ENCODE measurements around the gene NEDD4. TPM values are rescaled to one million over a fixed set of nuclear protein-coding genes. Genes with fewer than 3 reads are reported as not detected.

The NEDD4 gene
- total RNA-seq, 1 donor from 2014 or later: 28.4 TPM

DNA sequence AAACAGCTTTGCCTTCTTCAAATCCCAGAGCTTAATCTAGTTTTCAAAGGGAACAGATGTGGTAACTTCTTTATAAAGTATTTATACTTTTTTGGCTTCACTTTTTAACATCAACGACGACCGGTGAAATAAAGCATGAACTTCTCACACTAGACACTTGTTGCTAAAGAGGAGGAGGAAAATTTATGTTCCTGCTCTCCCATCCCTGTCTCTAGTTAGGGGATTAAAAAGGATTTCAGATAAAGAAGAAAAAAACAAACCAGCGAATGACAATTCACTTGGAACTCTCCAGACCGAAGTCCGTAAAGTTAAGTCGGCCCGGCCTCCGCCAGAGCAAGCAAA is 672 bp downstream of the NEDD4 start:
- Mint-ChIP-seq H3K9me3 (ENCODE audit: low read depth) (no peaks in the 10 kb centered on the region), H3K27ac (ENCODE audit: unreplicated experiment) (peak overlapping the region; percentile 92), H3K27me3 (ENCODE audit: low read depth) (no peaks in the 10 kb centered on the region), H3K4me3 (ENCODE audit: unreplicated experiment) (peak overlapping the region; percentile 90), H3K4me1 (ENCODE audit: low read depth) (peaks cover 41% of the 10 kb centered on the region), H3K36me3 (ENCODE audit: low read depth) (no peaks in the 10 kb centered on the region)
- no peak for DNase-seq (ENCODE audit: low spot score)
- TF ChIP-seq, protein P1, sequence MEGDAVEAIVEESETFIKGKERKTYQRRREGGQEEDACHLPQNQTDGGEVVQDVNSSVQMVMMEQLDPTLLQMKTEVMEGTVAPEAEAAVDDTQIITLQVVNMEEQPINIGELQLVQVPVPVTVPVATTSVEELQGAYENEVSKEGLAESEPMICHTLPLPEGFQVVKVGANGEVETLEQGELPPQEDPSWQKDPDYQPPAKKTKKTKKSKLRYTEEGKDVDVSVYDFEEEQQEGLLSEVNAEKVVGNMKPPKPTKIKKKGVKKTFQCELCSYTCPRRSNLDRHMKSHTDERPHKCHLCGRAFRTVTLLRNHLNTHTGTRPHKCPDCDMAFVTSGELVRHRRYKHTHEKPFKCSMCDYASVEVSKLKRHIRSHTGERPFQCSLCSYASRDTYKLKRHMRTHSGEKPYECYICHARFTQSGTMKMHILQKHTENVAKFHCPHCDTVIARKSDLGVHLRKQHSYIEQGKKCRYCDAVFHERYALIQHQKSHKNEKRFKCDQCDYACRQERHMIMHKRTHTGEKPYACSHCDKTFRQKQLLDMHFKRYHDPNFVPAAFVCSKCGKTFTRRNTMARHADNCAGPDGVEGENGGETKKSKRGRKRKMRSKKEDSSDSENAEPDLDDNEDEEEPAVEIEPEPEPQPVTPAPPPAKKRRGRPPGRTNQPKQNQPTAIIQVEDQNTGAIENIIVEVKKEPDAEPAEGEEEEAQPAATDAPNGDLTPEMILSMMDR (IDR thresholded peaks at IDR 0.05): no peak

- peak overlapping the region; percentile 92 for H3K27ac Mint-ChIP-seq (ENCODE audit: unreplicated experiment)
- H3K9me3 Mint-ChIP-seq (ENCODE audit: low read depth): no peaks in the 10 kb centered on the region
- TF ChIP-seq, protein P1 (IDR thresholded peaks at IDR 0.05): no peak
- no peaks in the 10 kb centered on the region for H3K27me3 Mint-ChIP-seq (ENCODE audit: low read depth)
- peaks cover 41% of the 10 kb centered on the region for H3K4me1 Mint-ChIP-seq (ENCODE audit: low read depth)
- no peaks in the 10 kb centered on the region for H3K36me3 Mint-ChIP-seq (ENCODE audit: low read depth)
- DNase-seq (ENCODE audit: low spot score): no peak
- H3K4me3 Mint-ChIP-seq (ENCODE audit: unreplicated experiment): peak overlapping the region; percentile 90
Measured at GRCh38 chr15:55991802-55992768, 1.3 kb downstream of the NEDD4 start.

DNA sequence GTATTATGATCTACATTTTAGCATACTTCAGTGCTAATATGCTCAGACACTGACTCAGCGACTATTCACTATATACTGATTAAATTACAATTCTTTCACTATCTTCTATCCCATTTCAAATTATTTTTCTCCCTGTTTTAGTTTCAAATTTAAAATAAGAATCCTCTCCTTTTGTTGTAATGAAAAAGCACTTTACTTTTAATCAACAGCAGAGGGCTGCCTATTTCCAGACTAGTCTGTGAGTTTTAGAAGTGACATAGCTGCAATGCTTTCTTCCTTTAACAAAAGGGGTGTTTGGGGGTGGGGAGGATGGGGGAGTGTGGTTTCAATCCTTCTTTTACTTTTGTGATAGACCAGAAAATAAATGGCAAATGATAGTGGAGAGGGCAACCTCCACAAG is 2.4 kb downstream of the NEDD4 start:
- Mint-ChIP-seq H3K36me3 (ENCODE audit: low read depth) (peaks cover 2% of the 10 kb centered on the region), H3K4me1 (ENCODE audit: low read depth) (peaks cover 44% of the 10 kb centered on the region), H3K27ac (ENCODE audit: unreplicated experiment) (peak overlapping the region; percentile 47), H3K27me3 (ENCODE audit: low read depth) (no peaks in the 10 kb centered on the region), H3K4me3 (ENCODE audit: unreplicated experiment) (no peak overlapping the region), H3K9me3 (ENCODE audit: low read depth) (no peaks in the 10 kb centered on the region)
- TF ChIP-seq, protein P1 (IDR thresholded peaks at IDR 0.05): peak; percentile 61
- no peak for DNase-seq (ENCODE audit: low spot score)

DNA sequence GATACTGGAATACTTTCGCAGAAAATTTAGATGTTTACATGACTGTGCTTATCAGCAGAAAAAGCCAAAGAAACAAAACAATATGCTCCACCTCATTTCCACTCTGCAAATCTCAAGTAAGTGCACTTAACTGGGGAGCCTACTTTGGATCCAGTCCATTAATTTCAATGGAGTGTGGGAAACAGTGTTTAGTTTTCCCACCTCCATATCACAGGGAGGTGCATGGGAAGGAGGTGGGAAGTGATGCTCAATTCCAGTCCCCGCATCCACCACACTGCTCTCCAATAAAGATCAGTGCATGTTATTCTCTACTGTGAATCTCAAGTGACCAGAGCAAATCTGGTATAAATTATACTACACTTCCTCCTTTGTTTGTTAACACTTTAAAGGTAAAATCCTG is 2.9 kb downstream of the NEDD4 start:
- Mint-ChIP-seq H3K27ac (ENCODE audit: unreplicated experiment) (peak overlapping the region; percentile 47), H3K36me3 (ENCODE audit: low read depth) (peaks cover 4% of the 10 kb centered on the region), H3K4me1 (ENCODE audit: low read depth) (peaks cover 46% of the 10 kb centered on the region), H3K9me3 (ENCODE audit: low read depth) (peaks cover 2% of the 10 kb centered on the region), H3K27me3 (ENCODE audit: low read depth) (no peaks in the 10 kb centered on the region), H3K4me3 (ENCODE audit: unreplicated experiment) (no peak overlapping the region)
- TF ChIP-seq, protein P1 (IDR thresholded peaks at IDR 0.05): no peak
- DNase-seq (ENCODE audit: low spot score): no peak

DNA sequence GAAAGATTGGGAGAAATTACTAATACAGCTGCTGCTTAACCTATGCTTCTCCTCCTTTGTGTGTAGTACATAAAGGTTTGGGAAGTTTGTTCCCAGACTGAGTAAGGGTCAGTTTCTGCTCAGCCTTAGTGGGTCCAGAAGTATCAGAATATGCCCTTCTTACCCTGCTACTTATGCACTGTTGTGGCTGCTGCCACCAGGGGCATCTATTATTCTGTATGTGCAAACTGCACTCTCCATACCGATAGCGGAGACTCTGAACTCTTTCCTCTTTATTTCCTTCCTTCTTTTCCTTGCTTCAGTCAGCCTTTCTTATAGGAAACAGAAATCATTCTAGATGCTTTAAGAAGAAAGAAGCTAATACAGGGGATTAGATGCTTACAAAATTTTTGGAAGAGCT is 4.0 kb downstream of the NEDD4 start:
- Mint-ChIP-seq H3K4me1 (ENCODE audit: low read depth) (peaks cover 47% of the 10 kb centered on the region), H3K9me3 (ENCODE audit: low read depth) (peaks cover 2% of the 10 kb centered on the region), H3K27ac (ENCODE audit: unreplicated experiment) (no peak overlapping the region), H3K36me3 (ENCODE audit: low read depth) (peaks cover 4% of the 10 kb centered on the region), H3K27me3 (ENCODE audit: low read depth) (no peaks in the 10 kb centered on the region), H3K4me3 (ENCODE audit: unreplicated experiment) (no peak overlapping the region)
- DNase-seq (ENCODE audit: low spot score): no peak
- TF ChIP-seq, protein P1 (IDR thresholded peaks at IDR 0.05): no peak

Measured in chondrocyte (in vitro differentiated cells).